HG03521 (cell line): Measurements from ENCODE around the gene RPL38.
A peak's percentile ranks its signal among the peaks of the same experiment; 100 is the strongest.

ENCODE experiments used
- ATAC-seq: cut with Tn5 transposase; IDR thresholded peaks from one replicate; pipeline ENCODE4 v1.9.1; 2021; ENCODE audit warnings: mild to moderate bottlenecking, moderate library complexity; ENCODE audit not compliant: unreplicated experiment

The RPL38 gene

GRCh38 chr17:74206332-74206818 is 2.9 kb downstream of the RPL38 start:
- ATAC-seq = no peak

DNA sequence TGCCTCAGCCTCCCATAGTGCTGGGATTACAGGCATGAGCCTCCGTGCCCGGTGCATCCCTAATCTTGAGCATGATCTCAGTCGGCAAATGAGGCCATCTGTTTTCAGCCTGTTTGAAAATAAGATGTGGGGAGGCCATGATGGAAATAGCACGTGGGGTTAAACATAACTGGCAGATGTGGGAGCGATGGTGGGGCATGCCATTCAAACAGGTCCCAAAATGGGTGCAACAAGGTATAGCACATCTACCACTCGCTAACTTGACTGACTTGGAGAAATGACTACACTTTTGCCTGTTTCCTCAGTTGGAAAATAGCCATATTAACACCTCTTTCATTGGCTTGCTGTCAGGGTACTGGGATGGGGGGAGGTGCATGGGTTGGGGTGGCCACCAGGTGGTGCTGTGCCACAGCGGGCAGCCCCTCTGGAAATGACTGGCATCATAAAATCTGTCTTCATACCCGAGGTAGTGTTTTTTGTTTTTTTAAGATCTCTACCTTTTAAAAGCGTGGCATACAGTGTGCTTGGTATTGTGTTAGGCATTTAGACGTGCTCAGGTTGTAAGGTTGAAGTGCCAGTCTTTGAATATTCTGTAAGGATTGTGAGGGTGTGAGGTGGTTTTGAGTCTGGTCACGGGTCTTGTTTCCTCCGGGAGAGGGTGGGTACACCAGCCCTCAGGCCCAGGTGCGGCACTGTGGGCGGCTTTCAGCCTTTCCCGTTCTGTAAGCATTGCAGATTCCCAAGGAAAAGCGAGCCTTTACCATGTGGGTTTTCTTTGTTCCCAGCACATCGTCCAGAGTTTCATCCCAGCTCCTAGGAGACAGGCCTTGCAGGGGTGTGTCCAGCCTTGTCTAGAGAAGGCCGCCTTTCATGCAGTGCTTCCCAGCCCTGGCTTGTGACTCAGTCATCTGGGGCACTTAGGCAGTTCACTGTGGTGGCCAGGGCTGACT is 7.0 kb downstream of the RPL38 start:
- no peak for ATAC-seq

GRCh38 chr17:74211141-74211911 is 7.8 kb downstream of the RPL38 start:
- no peak for ATAC-seq

GRCh38 chr17:74211912-74212208 is 8.4 kb downstream of the RPL38 start:
- no peak for ATAC-seq

DNA sequence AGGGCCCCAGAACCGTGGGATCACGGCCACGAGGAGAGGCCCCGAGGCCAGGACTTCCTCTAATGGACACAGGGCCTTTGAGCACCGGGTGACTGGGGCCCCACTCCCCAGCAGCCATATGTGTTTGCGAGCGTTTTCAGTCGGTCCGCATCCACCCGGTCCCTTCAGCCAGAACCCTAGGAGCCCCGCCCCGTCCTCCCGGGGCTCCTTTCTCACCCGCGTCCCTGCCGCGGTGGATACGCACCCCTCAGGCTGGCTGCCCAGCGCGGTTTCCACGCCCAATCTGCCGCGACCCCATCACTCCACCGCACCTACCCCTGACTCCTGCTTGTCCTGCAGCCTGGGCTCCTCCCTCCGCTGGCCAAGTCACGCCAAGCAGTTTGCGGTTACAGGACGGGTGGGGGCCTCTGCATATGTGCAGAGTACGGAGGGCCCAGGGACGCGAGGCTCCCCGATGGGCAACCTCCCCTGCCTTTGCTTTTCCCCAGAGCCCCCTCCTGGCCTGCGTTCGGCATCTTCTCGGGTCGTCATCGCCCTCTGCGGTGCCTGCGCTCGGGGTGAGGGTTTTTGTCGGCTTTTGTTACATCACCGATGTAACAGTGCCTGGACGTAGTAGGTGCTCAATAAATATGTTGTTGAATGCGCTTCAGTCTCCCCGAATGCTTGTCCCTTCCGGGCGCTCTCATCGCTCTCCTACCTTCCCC is 8.9 kb downstream of the RPL38 start:
- ATAC-seq = no peak

GRCh38 chr17:74212913-74213791 is 9.7 kb downstream of the RPL38 start, which contains the start of gene TTYH2:
Gene TTYH2 (plus strand): TSS chr17:74213571. CDS start chr17:74213588, 17 bp downstream.
- ATAC-seq = peak; percentile 55

DNA sequence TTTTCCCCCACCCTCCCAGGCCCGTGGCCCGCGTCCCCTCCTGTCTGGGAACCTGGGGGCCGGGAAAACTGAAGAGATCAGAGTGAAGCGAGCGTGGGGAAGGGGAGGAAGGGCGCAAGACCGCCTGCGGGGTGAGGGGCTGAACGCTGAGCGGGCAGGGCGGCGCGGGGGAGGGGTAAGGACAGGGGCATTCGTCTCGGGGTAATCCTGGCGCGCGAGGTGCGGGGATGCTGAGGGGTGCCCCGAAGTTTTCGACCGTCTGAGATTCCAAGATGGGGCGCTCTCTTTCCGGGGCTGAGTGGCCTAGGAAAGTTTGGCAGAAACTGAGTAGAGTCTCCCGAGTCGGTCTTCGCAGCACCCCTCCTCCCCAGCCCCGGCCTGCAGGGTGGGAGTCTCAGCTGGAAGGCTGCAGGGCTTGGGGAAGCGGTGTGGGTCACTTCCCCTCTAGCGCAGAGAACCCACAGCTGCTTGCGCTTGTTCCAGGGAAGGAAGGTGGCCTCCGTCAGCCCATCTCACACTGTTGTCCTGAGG is 10.4 kb downstream of the RPL38 start:
- ATAC-seq = no peak

GRCh38 chr17:74214484-74215341 is 11.2 kb downstream of the RPL38 start:
- ATAC-seq = no peak

DNA sequence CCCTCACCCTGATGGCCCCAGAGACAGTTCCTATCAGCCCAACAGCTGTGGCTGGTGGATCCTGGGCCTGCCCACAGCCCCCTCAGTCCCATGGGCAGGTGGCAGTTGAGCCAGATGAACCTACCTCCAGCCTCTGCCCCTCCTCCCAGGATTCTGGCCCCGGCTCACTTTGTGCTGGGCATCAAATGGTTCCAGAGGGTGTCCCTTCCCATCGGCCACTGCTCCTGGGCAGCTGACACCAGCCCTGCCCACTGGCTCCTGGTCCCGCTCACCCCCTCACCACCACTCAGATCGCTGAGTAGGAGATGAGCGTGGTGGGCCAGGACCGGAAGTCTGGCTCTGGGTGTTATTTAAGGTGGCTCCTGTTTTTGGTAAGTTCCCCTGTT is 11.9 kb downstream of the RPL38 start:
- ATAC-seq = no peak

- ATAC-seq = no peak
Measured at GRCh38 chr17:74216505-74216904, 13.0 kb downstream of the RPL38 start.

GRCh38 chr17:74217037-74217730 is 13.7 kb downstream of the RPL38 start:
- no peak for ATAC-seq

GRCh38 chr17:74217888-74218287 is 14.4 kb downstream of the RPL38 start:
- no peak for ATAC-seq

- ATAC-seq = no peak
Measured at GRCh38 chr17:74218436-74218835, 15.0 kb downstream of the RPL38 start.

GRCh38 chr17:74219576-74220133 is 16.2 kb downstream of the RPL38 start:
- ATAC-seq = no peak

- no peak for ATAC-seq
Measured at GRCh38 chr17:74220219-74220618, 16.7 kb downstream of the RPL38 start.

DNA sequence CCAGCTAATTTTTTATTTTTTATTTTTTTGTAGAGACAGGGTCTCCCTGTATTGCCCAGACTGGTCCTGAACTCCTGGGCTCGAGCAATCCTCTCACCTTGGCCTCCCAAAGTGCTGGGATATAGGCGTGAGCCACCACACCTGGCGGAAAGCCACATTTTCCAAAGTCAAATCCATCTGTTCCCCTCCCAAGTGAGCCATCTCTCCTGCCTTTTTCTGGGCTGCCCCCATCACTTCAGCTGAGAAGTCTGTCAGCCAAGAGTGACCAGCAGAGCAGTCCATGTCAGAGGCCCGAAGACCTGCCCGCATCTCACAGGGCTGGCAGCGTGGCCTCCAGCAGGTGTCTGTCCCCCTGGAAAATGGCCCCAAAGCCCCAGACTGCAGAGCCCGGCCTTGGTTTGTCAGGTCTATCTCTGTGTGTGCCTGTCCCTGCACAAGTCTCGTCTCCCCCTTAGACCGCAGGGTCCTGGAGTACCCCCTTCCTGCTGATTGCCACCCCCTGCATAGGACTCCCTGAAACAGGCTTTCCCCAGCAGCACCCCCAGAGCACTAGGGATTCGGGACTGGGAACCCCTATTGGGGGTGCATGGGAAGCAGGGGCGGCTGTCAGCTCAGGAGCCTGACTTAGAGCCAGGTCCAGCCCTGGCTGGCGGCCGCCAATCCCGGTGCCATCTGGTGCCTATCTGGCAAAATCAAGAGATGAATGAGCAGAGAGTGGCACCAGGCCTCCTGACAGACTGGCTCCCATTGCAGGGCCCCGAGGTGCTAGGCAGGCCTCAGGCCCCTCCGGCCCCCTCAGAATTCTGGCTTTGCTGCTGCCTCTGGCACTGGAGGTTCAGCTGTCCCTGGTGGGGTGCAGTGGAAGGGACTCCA is 17.7 kb downstream of the RPL38 start:
- no peak for ATAC-seq

- no peak for ATAC-seq
Measured at GRCh38 chr17:74222399-74222798, 18.9 kb downstream of the RPL38 start.
